Peyer's patch (tissue), 4 donors: ENCODE measurements around the gene HLA-DOB. TPM values are rescaled to one million over a fixed set of nuclear protein-coding genes. Genes with fewer than 3 reads are reported as not detected.
"Not testable (repeated sequence)": the region's sequence is repeated elsewhere in the genome, so short reads cannot be mapped to it uniquely, and the experiment has no call there.

Experiments used
- DNase-seq, 3 donors: peaks; one replicate each; pipeline ENCODE4 v3.0.0-alpha.2; 2017 to 2019
- H3K27ac ChIP-seq, 4 donors: fragments of 200-600 bp; sonication (generic); one replicate each; pipeline ENCODE4 v1.5.1; 2016 to 2019
- H3K27me3 ChIP-seq, 2 donors: fragments of 200-600 bp; sonication (generic); one replicate each; pipeline ENCODE4 v1.5.1; 2019
- H3K36me3 ChIP-seq, 3 donors: fragments of 200-600 bp; sonication (generic); one replicate each; pipeline ENCODE4 v1.5.1; 2016 to 2019
- H3K4me1 ChIP-seq, 4 donors: fragments of 200-600 bp; sonication (generic); one replicate each; pipeline ENCODE4 v1.5.1; 2016 to 2019
- H3K4me3 ChIP-seq, 4 donors: fragments of 200-600 bp; sonication (generic); 1 replicate in 3 of 4; 2 replicates in 1 of 4; pipeline ENCODE4 v1.5.1; 2016 to 2019; ENCODE audit warnings: mild to moderate bottlenecking in 1 of 4
- H3K9me3 ChIP-seq, 4 donors: fragments of 200-600 bp; sonication (generic); one replicate each; pipeline ENCODE4 v1.5.1; 2016 to 2019; ENCODE audit warnings: mild to moderate bottlenecking in 1 of 4
- CTCF ChIP-seq, 6 experiments: fragments of 450-650 bp in 4 of 6; fragments of 200-600 bp in 2 of 6; sonication (generic) in 1 of 6; IDR thresholded peaks; one replicate each; pipeline ENCODE4 v1.5.1; 2017 to 2019; ENCODE audit warnings: antibody characterized with exemption in 6 of 6, mild to moderate bottlenecking in 3 of 6, moderate library complexity in 1 of 6
- POLR2A ChIP-seq, 2 donors: fragments of 450-650 bp; IDR thresholded peaks; one replicate each; pipeline ENCODE4 v1.5.1; 2017; ENCODE audit warnings: antibody characterized with exemption in 2 of 2, mild to moderate bottlenecking in 2 of 2, moderate library complexity in 2 of 2
- total RNA-seq, 4 donors: library from RNA; depleted of rRNA; stranded (reverse); fragments of >200 nt; gene quantifications; one replicate each; pipeline ENCODE4 v1.1.0, GENCODE V29; 2016

The HLA-DOB gene
- total RNA-seq, 4 donors from 2014 or later = 0.88 to 13.2 (median 4.2) TPM

GRCh38 chr6:32807020-32807580 is 9.7 kb downstream of the HLA-DOB start:
- H3K4me1 ChIP-seq = no peaks in the 10 kb centered on the region
- no peaks in the 10 kb centered on the region for H3K36me3 ChIP-seq
- no peaks in the 10 kb centered on the region for H3K27me3 ChIP-seq
- H3K4me3 ChIP-seq = no peak overlapping the region
- H3K9me3 ChIP-seq = no peaks in the 10 kb centered on the region
- H3K27ac ChIP-seq = no peak overlapping the region
- TF ChIP-seq POLR2A (IDR thresholded peaks at IDR 0.05) (no peak), CTCF (IDR thresholded peaks at IDR 0.05) (no peak)
- no peak for DNase-seq

DNA sequence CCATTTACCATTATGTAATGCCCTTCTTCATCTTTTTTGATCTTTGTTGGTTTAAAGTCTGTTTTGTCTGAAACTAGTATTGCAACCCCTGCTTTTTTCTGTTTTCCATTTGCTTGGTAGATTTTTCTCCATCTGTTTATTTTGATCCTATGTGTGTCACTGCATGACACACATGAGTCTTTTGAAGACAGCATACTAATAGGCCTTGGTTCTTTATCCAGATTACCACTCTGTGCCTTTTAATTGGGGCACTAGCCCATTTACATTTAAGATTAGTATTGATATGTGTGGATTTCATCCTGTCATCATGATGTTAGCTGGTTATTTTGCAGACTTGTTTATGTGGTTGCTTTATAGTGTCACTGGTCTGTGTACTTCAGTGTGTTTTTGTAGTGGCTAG is 11.4 kb downstream of the HLA-DOB start:
- not testable (repeated sequence) for H3K4me1 ChIP-seq, DNase-seq, H3K27me3 ChIP-seq, H3K36me3 ChIP-seq, H3K4me3 ChIP-seq, H3K9me3 ChIP-seq, H3K27ac ChIP-seq

GRCh38 chr6:32803416-32803815 is 13.4 kb downstream of the HLA-DOB start:
- TF ChIP-seq POLR2A (IDR thresholded peaks at IDR 0.05) (no peak), CTCF (IDR thresholded peaks at IDR 0.05) (no peak)
- H3K36me3 ChIP-seq = no peaks in the 10 kb centered on the region
- H3K4me1 ChIP-seq = no peaks in the 10 kb centered on the region
- no peak overlapping the region for H3K4me3 ChIP-seq
- no peak for DNase-seq
- H3K9me3 ChIP-seq = no peaks in the 10 kb centered on the region
- H3K27ac ChIP-seq = no peak overlapping the region
- H3K27me3 ChIP-seq = no peaks in the 10 kb centered on the region

GRCh38 chr6:32799740-32800139 is 17.1 kb downstream of the HLA-DOB start:
- TF ChIP-seq POLR2A (IDR thresholded peaks at IDR 0.05) (no peak), CTCF (IDR thresholded peaks at IDR 0.05) (no peak)
- no peaks in the 10 kb centered on the region for H3K27me3 ChIP-seq
- H3K27ac ChIP-seq = no peak overlapping the region
- H3K4me3 ChIP-seq = no peak overlapping the region
- no peaks in the 10 kb centered on the region for H3K4me1 ChIP-seq
- no peak for DNase-seq
- no peaks in the 10 kb centered on the region for H3K36me3 ChIP-seq
- no peaks in the 10 kb centered on the region for H3K9me3 ChIP-seq

- Histone ChIP-seq H3K4me1 (no peaks in the 10 kb centered on the region), H3K27me3 (no peaks in the 10 kb centered on the region), H3K9me3 (no peaks in the 10 kb centered on the region), H3K36me3 (no peaks in the 10 kb centered on the region), H3K27ac (no peak overlapping the region), H3K4me3 (no peak overlapping the region)
- no peak for TF ChIP-seq CTCF (IDR thresholded peaks at IDR 0.05)
- no peak for TF ChIP-seq POLR2A (IDR thresholded peaks at IDR 0.05)
- DNase-seq = no peak
These were observed 17.6 kb downstream of the HLA-DOB start for GRCh38 chr6:32799168-32799567.

DNA sequence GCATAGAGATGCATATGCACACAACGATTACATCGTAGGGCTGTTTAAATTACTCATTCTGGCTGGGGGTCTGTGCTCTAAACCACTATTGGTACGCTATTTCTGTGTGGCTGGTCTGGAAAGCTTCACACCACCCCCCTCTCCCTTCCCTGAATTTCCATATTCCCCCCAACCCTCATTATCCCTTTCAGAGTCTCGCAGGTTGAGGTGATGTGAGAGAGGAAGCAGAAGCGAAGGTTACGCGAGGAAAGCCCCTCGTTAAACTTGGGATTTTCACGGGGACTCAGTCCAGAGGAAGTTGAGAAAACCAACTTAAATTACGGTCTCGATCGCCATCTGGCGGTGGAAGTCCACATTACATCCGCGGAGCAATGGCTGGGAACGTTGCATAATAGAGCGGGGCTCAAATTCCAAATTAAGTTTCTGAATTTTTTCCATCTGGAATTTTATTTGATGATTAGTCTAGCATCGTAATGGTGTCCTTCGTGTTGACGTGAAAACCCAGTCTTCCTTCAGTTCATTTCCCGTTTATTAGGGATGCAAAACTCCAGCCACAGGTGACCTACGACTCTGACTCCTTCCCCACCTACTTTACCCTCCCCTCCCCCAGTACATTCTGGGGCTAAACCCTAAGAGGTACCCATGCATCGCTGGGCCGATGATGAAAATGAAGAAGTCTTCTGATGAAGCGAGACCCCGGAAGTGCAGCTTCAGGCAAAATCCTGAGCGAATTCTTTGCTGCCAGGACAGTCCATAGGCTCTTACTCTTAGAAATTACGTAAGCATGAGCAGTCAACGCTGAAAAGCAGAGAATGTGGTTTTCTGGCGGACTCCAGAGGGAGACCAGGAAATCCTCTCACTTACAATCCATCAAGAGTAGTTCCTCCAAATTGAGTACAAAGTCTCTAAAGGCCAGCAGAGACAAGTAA is 19.7 kb downstream of the HLA-DOB start:
- H3K27me3 ChIP-seq = no peaks in the 10 kb centered on the region
- DNase-seq = peak; percentile 80 to 93 (median 89)
- H3K9me3 ChIP-seq = no peaks in the 10 kb centered on the region
- H3K27ac ChIP-seq = peak overlapping the region in 1 of 4 donors; percentile 11
- H3K4me1 ChIP-seq = no peaks in the 10 kb centered on the region
- no peaks in the 10 kb centered on the region for H3K36me3 ChIP-seq
- TF ChIP-seq CTCF (IDR thresholded peaks at IDR 0.05) (peak; percentile 87 to 98 (median 90)), POLR2A (IDR thresholded peaks at IDR 0.05) (no peak)
- H3K4me3 ChIP-seq = peak overlapping the region in 3 of 4 donors; percentile 1 to 14 (median 8)
